ENCODE measurements around the gene PEX7. TPM values are rescaled to one million over a fixed set of nuclear protein-coding genes. Genes with fewer than 3 reads are reported as not detected.
"Not testable (repeated sequence)": the region's sequence is repeated elsewhere in the genome, so short reads cannot be mapped to it uniquely, and the experiment has no call there.

Gene PEX7
- total RNA-seq, 4 donors from 2014 or later: 4.7 to 9.7 (median 6.9) TPM

DNA sequence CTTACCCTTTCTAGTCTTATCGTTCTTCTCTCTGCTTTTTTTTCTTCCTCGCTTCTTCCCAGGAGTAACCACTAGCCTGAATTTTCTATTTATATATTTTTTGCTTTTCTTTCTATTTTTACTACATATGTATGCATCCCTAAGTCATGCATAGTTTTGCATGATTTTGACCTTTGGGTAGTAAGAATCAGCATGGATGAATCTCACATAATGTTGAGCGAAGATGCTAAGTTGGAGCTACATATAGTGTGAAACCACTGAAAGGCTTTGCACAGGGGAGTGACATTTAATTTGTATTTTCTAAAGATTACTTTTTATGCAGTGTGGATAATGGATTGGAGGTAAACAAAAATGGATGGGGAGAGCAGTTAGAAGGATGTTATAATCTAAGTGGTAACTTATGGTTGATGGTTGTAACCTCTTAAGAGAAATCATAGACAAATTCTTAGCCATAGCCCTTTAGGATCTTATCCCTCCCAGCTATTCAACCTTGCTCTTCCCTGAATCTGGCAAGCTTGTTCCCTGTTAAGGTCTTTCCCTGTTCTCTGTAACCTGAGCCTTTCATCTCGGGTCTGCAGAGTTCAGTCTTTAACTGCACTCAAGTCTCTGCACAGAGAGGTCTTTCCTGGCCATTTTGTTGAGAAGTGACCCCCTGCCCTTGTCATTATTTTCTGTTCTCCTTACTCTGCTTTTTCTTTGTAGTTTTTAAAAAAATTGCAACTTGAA lies 18.0 kb downstream of the PEX7 start:
- ATAC-seq (ENCODE audit: low FRiP score): no peak
- TF ChIP-seq, protein P1, sequence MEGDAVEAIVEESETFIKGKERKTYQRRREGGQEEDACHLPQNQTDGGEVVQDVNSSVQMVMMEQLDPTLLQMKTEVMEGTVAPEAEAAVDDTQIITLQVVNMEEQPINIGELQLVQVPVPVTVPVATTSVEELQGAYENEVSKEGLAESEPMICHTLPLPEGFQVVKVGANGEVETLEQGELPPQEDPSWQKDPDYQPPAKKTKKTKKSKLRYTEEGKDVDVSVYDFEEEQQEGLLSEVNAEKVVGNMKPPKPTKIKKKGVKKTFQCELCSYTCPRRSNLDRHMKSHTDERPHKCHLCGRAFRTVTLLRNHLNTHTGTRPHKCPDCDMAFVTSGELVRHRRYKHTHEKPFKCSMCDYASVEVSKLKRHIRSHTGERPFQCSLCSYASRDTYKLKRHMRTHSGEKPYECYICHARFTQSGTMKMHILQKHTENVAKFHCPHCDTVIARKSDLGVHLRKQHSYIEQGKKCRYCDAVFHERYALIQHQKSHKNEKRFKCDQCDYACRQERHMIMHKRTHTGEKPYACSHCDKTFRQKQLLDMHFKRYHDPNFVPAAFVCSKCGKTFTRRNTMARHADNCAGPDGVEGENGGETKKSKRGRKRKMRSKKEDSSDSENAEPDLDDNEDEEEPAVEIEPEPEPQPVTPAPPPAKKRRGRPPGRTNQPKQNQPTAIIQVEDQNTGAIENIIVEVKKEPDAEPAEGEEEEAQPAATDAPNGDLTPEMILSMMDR (IDR thresholded peaks at IDR 0.05): no peak
- no peak for DNase-seq (ENCODE audit: low spot score)

DNA sequence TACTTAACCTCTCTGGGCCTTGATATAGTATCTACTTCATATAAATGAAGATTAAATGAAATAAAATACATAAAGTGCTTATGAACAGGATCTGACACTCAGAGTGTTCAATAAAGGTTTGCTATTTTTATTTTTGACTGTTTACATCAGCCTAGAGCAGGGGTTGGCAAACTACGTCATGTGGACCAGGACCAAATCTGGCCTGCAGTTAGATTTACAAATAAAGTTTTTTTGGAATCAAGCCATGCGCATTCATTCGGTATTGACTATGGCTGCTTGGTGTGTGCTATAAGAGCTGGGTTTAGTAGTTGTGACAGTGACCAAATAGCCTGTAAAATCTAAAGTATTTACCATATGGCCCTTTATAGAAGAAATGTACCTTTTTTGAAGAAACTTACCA lies 20.8 kb downstream of the PEX7 start:
- DNase-seq (ENCODE audit: low spot score) (no peak), ATAC-seq (ENCODE audit: low FRiP score) (no peak)
- TF ChIP-seq, protein P1 (IDR thresholded peaks at IDR 0.05): no peak

DNA sequence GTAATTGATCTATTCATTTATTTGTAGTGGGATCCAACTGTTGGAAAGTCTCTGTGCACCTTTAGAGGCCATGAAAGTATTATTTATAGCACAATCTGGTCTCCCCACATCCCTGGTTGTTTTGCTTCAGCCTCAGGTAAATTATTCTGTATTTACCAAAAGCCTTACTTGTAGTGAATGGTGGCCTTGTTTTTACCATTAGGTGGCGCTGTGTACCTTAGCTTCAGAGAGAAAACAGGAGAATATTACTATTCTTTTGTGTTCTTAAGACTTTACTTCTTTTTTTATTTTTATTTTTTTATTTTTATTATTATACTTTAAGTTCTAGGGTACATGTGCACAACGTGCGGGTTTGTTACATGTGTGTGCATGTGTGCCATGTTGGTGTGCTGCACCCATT lies 23.7 kb downstream of the PEX7 start:
- DNase-seq (ENCODE audit: low spot score): no peak
- TF ChIP-seq, protein P1 (IDR thresholded peaks at IDR 0.05): no peak
- ATAC-seq (ENCODE audit: low FRiP score): no peak

DNA sequence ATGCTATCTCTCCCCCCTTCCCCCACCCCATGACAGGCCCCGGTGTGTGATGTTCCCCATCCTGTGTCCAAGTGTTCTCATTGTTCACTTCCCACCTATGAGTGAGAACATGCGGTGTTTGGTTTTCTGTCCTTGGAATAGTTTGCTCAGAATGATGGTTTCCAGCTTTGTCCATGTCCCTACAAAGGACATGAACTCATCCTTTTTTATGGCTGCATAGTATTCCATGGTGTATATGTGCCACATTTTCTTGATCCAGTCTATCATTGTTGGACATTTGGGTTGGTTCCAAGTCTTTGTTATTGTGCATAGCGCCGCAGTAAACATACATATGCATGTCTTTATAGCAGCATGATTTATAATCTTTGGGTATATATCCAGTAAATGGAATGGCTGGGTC lies 24.1 kb downstream of the PEX7 start:
- DNase-seq (ENCODE audit: low spot score); ATAC-seq (ENCODE audit: low FRiP score): not testable (repeated sequence)

DNA sequence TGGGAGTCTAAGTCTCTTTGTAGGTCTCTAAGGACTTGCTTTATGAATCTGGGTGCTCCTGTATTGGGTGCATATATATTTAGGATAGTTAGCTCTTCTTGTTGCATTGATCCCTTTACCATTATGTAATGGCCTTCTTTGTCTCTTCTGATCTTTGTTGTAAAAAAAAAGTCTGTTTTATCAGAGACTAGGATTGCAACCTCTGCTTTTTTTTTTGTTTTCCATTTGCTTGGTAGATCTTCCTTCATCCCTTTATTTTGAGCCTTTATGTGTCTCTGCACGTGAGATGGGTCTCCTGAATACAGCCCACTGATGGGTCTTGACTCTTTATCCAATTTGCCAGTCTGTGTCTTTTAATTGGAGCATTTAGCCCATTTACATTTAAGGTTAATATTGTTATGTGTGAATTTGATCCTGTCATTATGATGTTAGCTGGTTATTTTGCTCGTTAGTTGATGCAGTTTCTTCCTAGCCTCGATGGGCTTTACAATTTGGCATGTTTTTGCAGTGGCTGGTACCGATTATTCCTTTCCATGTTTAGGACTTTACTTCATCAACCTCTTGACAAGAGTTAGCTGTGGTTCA lies 27.7 kb downstream of the PEX7 start:
- not testable (repeated sequence) for DNase-seq (ENCODE audit: low spot score); ATAC-seq (ENCODE audit: low FRiP score)

DNA sequence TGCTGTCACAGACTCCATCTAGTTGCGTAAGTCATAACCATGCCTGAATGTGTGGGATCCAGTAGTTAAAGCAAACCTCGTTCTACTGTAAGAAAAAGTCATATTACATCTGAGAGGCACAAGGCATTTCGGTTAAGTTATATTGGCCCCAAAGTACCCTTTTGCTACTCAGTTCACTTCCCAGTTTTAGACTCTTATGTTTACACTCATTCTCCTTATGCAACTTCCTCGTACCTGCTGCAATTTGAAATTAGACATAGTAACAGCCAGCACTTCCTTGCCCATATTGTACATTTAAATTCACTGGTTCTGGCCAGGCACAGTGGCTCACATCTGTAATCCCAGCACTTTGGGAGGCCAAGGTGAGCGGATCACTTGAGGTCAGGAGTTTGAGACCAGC lies 37.0 kb downstream of the PEX7 start:
- ATAC-seq (ENCODE audit: low FRiP score) (no peak), DNase-seq (ENCODE audit: low spot score) (no peak)
- TF ChIP-seq, protein P1 (IDR thresholded peaks at IDR 0.05): no peak

DNA sequence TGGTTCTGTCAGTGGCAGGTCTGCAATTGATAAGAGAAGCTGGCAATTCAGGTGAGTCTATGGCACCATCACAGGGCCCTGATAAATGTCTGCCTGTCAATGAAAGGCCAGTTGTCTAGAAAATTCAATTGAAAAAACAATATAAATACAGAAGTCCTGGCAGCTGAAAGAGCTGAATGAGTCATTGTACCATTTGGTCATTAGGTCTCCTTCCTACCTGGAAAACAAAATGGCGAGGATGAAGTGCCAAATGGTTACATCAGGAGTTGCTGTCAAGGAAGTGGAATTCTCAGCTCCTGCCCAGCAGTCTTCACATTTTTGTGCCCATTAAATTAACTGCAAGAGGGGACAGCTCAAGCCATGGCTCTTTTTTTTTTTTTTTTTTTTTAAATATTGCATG lies 37.7 kb downstream of the PEX7 start:
- DNase-seq (ENCODE audit: low spot score) (no peak), ATAC-seq (ENCODE audit: low FRiP score) (no peak)

DNA sequence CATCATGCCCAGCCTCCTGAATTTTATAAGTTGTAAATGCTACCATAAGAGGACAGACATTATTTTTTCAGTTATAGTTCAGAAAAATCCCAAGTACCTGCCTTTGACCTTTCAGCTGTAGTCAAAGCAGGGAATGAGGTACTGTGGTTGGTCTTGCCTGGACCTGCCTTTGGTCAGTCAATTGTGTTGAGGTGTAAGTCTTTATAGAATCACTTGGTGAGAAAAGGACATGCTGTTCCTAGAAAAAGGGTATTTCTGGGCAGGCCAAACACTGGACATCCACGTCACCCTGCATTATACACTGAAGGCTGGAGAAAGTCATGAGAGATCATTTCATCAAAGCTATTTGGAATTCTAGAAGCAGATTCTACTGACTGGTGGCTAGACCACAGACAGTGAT lies 40.3 kb downstream of the PEX7 start:
- TF ChIP-seq, protein P1 (IDR thresholded peaks at IDR 0.05): no peak
- DNase-seq (ENCODE audit: low spot score) (no peak), ATAC-seq (ENCODE audit: low FRiP score) (no peak)

More for the DNA sequence above, 37.7 kb downstream of the PEX7 start:
- TF ChIP-seq, protein P1 (IDR thresholded peaks at IDR 0.05): no peak
